ENCODE data around the gene EFNA1. TPM values are rescaled to one million over a fixed set of nuclear protein-coding genes. Genes with fewer than 3 reads are reported as not detected.
A peak's percentile ranks its signal among the peaks of the same experiment; 100 is the strongest.

Gene EFNA1
- total and polyA plus RNA-seq, 2 of the 13 experiments (the other 11 are each of a cell fraction or from before 2014, with no cell fraction given): 81.8 to 874 TPM

GRCh38 chr1:155134880-155135414 is 7.3 kb downstream of the EFNA1 start (continued):
- TF ChIP-seq HNF1A (IDR thresholded peaks at IDR 0.05; ENCODE audit: low read depth): 0 out of 2 replicates have a peak, but pooled peaks have one; percentile 28
- TF ChIP-seq HNF1A (CRISPR knock-in tag; IDR thresholded peaks at IDR 0.05; ENCODE audit: borderline replicate concordance): no peak
- no peak for TF ChIP-seq HNRNPK (IDR thresholded peaks at IDR 0.05; ENCODE audit: low read depth, low read length, poor library complexity, severe bottlenecking)
- TF ChIP-seq, protein P1, sequence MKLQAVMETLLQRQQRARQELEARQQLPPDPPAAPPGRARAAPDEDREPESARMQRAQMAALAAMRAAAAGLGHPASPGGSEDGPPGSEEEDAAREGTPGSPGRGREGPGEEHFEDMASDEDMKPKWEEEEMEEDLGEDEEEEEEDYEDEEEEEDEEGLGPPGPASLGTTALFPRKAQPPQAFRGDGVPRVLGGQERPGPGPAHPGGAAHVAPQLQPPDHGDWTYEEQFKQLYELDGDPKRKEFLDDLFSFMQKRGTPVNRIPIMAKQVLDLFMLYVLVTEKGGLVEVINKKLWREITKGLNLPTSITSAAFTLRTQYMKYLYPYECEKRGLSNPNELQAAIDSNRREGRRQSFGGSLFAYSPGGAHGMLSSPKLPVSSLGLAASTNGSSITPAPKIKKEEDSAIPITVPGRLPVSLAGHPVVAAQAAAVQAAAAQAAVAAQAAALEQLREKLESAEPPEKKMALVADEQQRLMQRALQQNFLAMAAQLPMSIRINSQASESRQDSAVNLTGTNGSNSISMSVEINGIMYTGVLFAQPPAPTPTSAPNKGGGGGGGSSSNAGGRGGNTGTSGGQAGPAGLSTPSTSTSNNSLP (IDR thresholded peaks at IDR 0.05; ENCODE audit: low read depth, low read length): no peak
- TF ChIP-seq FOSL2 (CRISPR knock-in tag; IDR thresholded peaks at IDR 0.05): peak; percentile 83
- TF ChIP-seq MEF2D (CRISPR knock-in tag; IDR thresholded peaks at IDR 0.05): peak; percentile 57; the same call in 1 of the 2 replicates
- TF ChIP-seq STAG1 (CRISPR knock-in tag; IDR thresholded peaks at IDR 0.05): no peak; the same call in none of the 2 replicates
- peak; percentile 47; the same call in 1 of the 2 replicates for TF ChIP-seq REPIN1 (CRISPR knock-in tag; IDR thresholded peaks at IDR 0.05; ENCODE audit: borderline replicate concordance, low read depth)
- TF ChIP-seq, protein P2, sequence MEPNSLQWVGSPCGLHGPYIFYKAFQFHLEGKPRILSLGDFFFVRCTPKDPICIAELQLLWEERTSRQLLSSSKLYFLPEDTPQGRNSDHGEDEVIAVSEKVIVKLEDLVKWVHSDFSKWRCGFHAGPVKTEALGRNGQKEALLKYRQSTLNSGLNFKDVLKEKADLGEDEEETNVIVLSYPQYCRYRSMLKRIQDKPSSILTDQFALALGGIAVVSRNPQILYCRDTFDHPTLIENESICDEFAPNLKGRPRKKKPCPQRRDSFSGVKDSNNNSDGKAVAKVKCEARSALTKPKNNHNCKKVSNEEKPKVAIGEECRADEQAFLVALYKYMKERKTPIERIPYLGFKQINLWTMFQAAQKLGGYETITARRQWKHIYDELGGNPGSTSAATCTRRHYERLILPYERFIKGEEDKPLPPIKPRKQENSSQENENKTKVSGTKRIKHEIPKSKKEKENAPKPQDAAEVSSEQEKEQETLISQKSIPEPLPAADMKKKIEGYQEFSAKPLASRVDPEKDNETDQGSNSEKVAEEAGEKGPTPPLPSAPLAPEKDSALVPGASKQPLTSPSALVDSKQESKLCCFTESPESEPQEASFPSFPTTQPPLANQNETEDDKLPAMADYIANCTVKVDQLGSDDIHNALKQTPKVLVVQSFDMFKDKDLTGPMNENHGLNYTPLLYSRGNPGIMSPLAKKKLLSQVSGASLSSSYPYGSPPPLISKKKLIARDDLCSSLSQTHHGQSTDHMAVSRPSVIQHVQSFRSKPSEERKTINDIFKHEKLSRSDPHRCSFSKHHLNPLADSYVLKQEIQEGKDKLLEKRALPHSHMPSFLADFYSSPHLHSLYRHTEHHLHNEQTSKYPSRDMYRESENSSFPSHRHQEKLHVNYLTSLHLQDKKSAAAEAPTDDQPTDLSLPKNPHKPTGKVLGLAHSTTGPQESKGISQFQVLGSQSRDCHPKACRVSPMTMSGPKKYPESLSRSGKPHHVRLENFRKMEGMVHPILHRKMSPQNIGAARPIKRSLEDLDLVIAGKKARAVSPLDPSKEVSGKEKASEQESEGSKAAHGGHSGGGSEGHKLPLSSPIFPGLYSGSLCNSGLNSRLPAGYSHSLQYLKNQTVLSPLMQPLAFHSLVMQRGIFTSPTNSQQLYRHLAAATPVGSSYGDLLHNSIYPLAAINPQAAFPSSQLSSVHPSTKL (CRISPR knock-in tag; IDR thresholded peaks at IDR 0.05): 0 out of 2 replicates have a peak, but pooled peaks have one; percentile 21
- peak; percentile 97 for TF ChIP-seq ZNF318 (CRISPR knock-in tag; IDR thresholded peaks at IDR 0.05)

All from HepG2 (cell line).